GM12873 (cell line): ENCODE results near the gene TMEM132C.

Source experiments
- TF ChIP-seq, protein P1 (sequence below): IDR thresholded peaks from 2 replicates; pipeline ENCODE4 v1.5.1; 2012; ENCODE audit warnings: low read depth, mild to moderate bottlenecking, moderate library complexity, low read length, control low read depth; ENCODE audit not compliant: insufficient read depth; ENCODE audit errors: missing control alignments

TMEM132C gene

DNA sequence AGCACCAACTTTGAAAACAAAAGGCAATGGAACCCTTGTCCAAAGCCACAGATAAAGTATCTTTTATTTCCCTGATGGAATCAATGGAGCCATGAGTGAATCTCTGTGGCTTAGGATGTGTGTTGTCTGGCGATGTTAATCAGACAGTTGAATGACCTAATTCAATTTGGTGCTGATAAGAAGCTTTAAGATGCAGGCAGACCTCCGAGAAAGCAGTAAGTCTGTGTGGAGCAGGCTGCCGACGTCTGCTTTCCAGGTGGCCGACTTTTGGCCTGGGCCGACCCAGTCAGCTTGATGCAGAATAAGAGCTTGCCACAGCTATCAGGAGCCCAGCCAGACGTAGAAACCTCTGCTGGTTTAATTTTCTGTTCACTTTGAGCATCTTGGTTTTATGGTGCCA lies 21.1 kb upstream of the TMEM132C start:
- TF ChIP-seq, protein P1, sequence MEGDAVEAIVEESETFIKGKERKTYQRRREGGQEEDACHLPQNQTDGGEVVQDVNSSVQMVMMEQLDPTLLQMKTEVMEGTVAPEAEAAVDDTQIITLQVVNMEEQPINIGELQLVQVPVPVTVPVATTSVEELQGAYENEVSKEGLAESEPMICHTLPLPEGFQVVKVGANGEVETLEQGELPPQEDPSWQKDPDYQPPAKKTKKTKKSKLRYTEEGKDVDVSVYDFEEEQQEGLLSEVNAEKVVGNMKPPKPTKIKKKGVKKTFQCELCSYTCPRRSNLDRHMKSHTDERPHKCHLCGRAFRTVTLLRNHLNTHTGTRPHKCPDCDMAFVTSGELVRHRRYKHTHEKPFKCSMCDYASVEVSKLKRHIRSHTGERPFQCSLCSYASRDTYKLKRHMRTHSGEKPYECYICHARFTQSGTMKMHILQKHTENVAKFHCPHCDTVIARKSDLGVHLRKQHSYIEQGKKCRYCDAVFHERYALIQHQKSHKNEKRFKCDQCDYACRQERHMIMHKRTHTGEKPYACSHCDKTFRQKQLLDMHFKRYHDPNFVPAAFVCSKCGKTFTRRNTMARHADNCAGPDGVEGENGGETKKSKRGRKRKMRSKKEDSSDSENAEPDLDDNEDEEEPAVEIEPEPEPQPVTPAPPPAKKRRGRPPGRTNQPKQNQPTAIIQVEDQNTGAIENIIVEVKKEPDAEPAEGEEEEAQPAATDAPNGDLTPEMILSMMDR = no peak

DNA sequence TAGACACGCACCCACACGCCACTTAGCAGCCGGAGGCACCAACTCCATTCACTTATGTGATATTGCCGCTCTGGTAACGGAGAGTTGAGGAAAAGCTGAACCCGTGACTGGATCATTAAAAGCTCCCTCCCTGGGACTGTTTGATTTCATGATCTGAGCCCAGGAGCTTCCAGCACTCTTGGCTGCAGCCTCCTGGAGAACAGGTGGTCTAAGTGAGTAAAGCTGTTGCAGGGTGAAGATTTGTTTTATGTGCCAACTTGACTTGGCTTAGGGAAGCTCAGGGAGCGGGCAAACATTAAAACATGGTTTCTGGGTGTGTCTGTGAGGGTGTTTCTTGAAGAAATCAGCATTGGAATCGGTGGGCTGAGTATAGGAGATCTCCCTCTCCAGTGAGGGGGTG lies 16.9 kb upstream of the TMEM132C start:
- TF ChIP-seq, protein P1 = no peak

DNA sequence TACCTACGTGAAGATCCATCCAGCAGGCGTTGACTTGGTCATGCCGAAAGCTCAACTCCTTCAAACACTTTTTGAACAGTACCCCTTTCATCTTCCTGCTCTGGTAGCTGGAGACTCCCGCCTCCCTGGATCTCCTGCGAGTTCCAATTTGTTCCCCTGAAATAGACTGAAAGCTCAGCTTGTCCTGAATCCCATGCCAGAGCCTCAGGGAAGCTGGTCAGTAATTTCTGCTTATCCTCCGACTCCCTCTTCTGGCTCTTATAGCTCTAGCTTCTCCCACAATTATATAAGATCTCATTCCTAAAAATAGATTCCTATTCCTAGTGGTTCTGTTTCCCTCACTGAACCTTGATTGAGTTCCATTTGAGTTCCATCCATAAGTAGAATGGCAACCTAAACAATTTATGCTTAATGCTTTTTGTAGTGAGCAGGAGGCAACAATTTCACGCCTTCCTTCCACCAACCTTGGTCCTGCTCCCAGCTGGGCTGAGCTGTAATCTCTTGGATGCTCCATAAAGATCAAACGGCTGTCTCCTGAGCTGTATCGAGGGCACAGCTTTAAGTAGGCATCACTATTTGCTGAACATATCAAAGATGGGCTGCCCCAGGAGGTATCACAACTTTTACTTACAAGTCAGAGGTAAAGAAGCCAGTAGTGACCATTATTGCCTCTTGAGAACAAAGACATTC lies 8.0 kb upstream of the TMEM132C start:
- TF ChIP-seq, protein P1 = no peak

DNA sequence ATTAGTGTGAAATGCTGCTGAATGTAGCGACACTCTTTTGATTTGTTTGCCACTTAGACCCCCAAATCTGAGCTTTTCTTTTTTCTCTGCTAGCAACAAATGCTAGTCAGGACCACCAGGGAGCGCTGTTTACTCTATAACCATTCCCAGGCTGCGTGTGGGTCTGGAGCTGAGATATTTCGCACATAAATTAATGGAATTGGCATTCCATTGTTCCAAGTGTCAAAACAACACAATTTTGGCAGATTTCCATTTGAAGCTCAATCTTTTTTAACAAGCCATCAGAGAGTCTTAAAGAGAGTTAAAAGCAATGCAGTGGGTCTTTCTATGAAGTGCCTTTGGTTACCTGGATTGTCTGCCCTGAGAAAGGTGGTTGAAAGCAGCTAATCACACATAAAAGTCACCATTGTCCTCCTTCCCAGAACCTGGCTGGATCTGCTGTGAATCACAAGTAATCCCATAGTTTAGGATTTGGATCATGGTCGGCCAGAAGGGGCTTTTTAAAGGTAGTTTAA lies 7.4 kb upstream of the TMEM132C start:
- TF ChIP-seq, protein P1 = peak; percentile 71

DNA sequence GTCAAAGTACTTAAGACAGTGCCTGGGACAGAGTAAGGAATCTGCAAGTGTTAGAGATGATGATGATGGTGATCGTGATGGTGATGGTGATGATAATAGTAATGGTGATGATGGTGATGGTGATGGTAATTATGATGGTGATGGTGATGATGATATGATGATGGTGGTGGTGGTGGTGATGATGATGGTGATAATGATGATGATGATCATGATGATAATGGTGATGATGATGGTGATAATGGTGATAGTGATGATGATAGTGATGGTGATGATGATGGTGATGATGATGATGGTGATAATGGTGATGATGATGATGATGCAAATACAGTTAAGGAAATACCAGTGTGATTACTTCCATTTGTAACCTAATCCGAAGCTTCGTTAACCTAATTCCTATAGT lies 5.2 kb upstream of the TMEM132C start:
- TF ChIP-seq, protein P1 = no peak

DNA sequence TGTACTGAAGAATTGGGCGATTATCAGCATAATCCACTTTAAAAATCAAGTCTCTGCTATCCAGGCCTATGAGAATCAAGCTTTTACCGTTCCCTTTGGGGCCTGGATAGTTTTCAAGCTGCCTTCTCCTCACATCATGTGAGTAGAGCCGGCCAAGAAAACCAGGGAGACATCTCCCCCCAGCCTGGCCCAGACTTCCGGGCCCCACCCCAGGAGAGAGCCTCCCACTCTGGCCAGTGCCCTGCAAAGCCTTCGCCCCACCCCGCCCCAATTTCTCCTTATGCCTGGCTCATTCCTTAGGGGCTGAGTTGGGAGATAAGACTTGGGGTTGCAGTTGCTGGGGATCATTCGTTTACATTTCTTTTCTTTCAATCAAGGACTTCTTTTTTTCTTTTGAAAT lies 1.4 kb upstream of the TMEM132C start:
- TF ChIP-seq, protein P1 = no peak

DNA sequence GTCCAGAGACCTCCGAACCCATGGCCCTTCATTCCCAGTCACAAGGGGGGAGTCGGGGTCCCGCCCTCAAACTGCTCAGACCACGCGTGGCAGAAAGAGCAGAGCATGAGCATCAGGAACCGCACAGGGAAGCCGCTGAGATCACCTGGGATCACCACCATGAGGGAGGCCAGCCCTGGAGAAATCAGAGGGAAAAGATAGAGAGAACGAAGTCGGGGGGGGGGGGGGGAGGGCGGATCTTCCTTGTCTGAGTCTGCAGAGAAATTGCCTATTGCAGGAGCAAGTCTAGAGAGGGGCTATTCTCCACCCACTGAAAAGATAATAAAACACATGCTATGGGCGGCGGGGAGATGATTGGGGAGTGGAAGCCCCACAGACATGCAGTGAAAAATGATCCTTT lies 884 bp upstream of the TMEM132C start:
- TF ChIP-seq, protein P1 = no peak
